ENCODE results near the gene KCNJ12. TPM values are rescaled to one million over a fixed set of nuclear protein-coding genes. Genes with fewer than 3 reads are reported as not detected.
"Not testable (repeated sequence)": the region's sequence is repeated elsewhere in the genome, so short reads cannot be mapped to it uniquely, and the experiment has no call there.

KCNJ12 gene
- total RNA-seq, 1 donor from 2014 or later: not detected

GRCh38 chr17:21347660-21348059 lies 28.5 kb upstream of the KCNJ12 start:
- H3K36me3 Mint-ChIP-seq (ENCODE audit: low read depth); H3K27ac Mint-ChIP-seq; intact Hi-C loops (cut with micrococcal nuclease); H3K9me3 Mint-ChIP-seq; H3K27me3 Mint-ChIP-seq; DNase-seq; ATAC-seq (ENCODE audit: low read depth); CTCF ChIA-PET; POLR2A ChIA-PET; H3K4me3 Mint-ChIP-seq: not testable (repeated sequence)
- H3K4me1 Mint-ChIP-seq: peaks cover 11% of the 10 kb centered on the region

- Mint-ChIP-seq H3K4me1 (peaks cover 11% of the 10 kb centered on the region), H3K4me3 (peak overlapping the region; percentile 20), H3K27ac (peak overlapping the region; percentile 68)
- H3K36me3 Mint-ChIP-seq (ENCODE audit: low read depth); CTCF ChIA-PET; DNase-seq; H3K27me3 Mint-ChIP-seq; intact Hi-C loops (cut with micrococcal nuclease); H3K9me3 Mint-ChIP-seq; POLR2A ChIA-PET: not testable (repeated sequence)
- peak; percentile 77 for ATAC-seq (ENCODE audit: low read depth)
These were observed 27.9 kb upstream of the KCNJ12 start for GRCh38 chr17:21348081-21348925.

DNA sequence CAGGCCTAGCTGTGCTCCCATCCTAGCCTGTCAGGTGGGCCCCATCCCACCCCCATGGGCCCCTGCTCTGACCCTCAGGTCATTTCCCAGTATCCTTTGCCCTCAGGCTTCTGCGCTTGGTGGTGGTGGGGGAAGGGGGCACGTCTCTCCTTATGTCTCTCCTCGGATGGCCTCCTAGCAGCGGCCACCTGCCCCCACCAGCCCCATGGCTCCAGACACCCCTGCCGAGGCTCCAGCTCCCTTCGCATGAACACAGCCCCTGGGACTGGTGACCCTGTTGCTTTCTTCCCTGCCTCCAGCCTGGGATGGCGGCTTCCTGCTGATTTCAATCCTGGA lies 27.3 kb upstream of the KCNJ12 start:
- POLR2A ChIA-PET; H3K9me3 Mint-ChIP-seq; H3K27me3 Mint-ChIP-seq; DNase-seq; H3K27ac Mint-ChIP-seq; H3K4me3 Mint-ChIP-seq; H3K36me3 Mint-ChIP-seq (ENCODE audit: low read depth); CTCF ChIA-PET; intact Hi-C loops (cut with micrococcal nuclease); ATAC-seq (ENCODE audit: low read depth): not testable (repeated sequence)
- H3K4me1 Mint-ChIP-seq: peaks cover 11% of the 10 kb centered on the region

DNA sequence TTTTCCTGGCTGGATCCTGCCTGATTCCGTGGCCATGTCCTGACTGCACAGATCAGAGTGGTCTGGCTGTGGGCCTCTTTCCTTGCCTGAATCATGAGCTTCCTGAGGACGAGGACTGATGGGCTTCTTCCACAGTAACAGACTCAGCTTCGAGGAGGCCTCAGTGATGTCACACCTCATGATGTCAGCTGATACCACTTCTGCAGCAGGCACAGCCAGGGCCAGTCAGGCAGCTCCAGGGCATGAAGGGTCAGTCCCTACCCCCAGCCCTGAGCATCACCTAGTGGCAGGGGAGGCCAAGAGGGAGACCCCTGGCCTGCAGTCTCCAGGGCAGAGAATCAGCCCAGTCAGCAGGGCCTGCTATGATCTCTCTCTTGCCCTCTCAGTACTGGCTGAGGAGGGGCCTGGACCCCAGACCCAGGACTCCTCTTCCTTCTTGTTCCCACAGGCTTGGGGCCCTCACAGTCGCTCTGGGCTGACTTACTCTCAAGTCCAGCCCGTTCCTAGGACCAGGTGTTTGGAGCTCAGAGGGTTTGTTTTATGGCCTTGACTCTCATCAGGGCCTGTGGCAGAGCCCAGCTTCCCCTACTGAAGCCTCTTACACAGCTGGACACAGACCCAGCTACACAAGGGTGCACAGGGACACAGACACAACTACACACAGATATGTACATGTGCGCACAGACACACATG lies 26.7 kb upstream of the KCNJ12 start:
- ATAC-seq (ENCODE audit: low read depth); H3K27ac Mint-ChIP-seq; H3K9me3 Mint-ChIP-seq; CTCF ChIA-PET; H3K36me3 Mint-ChIP-seq (ENCODE audit: low read depth); POLR2A ChIA-PET; intact Hi-C loops (cut with micrococcal nuclease); H3K4me3 Mint-ChIP-seq; DNase-seq; H3K27me3 Mint-ChIP-seq: not testable (repeated sequence)
- peaks cover 11% of the 10 kb centered on the region for H3K4me1 Mint-ChIP-seq

- H3K9me3 Mint-ChIP-seq; CTCF ChIA-PET; H3K27me3 Mint-ChIP-seq; H3K4me3 Mint-ChIP-seq; H3K4me1 Mint-ChIP-seq; DNase-seq; ATAC-seq (ENCODE audit: low read depth); POLR2A ChIA-PET; intact Hi-C loops (cut with micrococcal nuclease); H3K36me3 Mint-ChIP-seq (ENCODE audit: low read depth); H3K27ac Mint-ChIP-seq: not testable (repeated sequence)
These were observed 25.7 kb upstream of the KCNJ12 start for GRCh38 chr17:21350495-21350894.

- H3K36me3 Mint-ChIP-seq (ENCODE audit: low read depth): no peaks in the 10 kb centered on the region
- H3K9me3 Mint-ChIP-seq: no peaks in the 10 kb centered on the region
- TF ChIP-seq, protein P1, sequence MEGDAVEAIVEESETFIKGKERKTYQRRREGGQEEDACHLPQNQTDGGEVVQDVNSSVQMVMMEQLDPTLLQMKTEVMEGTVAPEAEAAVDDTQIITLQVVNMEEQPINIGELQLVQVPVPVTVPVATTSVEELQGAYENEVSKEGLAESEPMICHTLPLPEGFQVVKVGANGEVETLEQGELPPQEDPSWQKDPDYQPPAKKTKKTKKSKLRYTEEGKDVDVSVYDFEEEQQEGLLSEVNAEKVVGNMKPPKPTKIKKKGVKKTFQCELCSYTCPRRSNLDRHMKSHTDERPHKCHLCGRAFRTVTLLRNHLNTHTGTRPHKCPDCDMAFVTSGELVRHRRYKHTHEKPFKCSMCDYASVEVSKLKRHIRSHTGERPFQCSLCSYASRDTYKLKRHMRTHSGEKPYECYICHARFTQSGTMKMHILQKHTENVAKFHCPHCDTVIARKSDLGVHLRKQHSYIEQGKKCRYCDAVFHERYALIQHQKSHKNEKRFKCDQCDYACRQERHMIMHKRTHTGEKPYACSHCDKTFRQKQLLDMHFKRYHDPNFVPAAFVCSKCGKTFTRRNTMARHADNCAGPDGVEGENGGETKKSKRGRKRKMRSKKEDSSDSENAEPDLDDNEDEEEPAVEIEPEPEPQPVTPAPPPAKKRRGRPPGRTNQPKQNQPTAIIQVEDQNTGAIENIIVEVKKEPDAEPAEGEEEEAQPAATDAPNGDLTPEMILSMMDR (IDR thresholded peaks at IDR 0.05): no peak
- H3K27ac Mint-ChIP-seq: no peak overlapping the region
- H3K27me3 Mint-ChIP-seq: peaks cover 2% of the 10 kb centered on the region
- no peak for ATAC-seq (ENCODE audit: low read depth)
- no peak overlapping the region for H3K4me3 Mint-ChIP-seq
- ChIA-PET CTCF (no interaction called here), POLR2A (interaction anchor here (0.6 kb wide), 1 partner anchor 84 kb away, joined by 3 read pairs; no protein-coding TSS in a partner anchor)
- DNase-seq: no peak
- peaks cover 7% of the 10 kb centered on the region for H3K4me1 Mint-ChIP-seq
- intact Hi-C loops (cut with micrococcal nuclease): no loop called here
These were observed 24.6 kb upstream of the KCNJ12 start for GRCh38 chr17:21351366-21352065.

- peaks cover 2% of the 10 kb centered on the region for H3K27me3 Mint-ChIP-seq
- H3K36me3 Mint-ChIP-seq (ENCODE audit: low read depth): no peaks in the 10 kb centered on the region
- TF ChIP-seq, protein P1 (IDR thresholded peaks at IDR 0.05): no peak
- POLR2A ChIA-PET: no interaction called here
- CTCF ChIA-PET: no interaction called here
- no peak for ATAC-seq (ENCODE audit: low read depth)
- no peak for DNase-seq
- peaks cover 7% of the 10 kb centered on the region for H3K4me1 Mint-ChIP-seq
- H3K9me3 Mint-ChIP-seq: no peaks in the 10 kb centered on the region
- no peak overlapping the region for H3K27ac Mint-ChIP-seq
- intact Hi-C loops (cut with micrococcal nuclease): no loop called here
- no peak overlapping the region for H3K4me3 Mint-ChIP-seq
These were observed 23.8 kb upstream of the KCNJ12 start for GRCh38 chr17:21352221-21352980.

All from activated B cell treated with CpG ODN at 0.5 μM for 24 hours (primary cell).